GM12878 (cell line): Measurements from ENCODE around the gene MAD1L1. TPM values are rescaled to one million over a fixed set of nuclear protein-coding genes. Genes with fewer than 3 reads are reported as not detected.

Experiments
- CHD4 ChIP-seq: fragments of 200-600 bp; sonication (generic); IDR thresholded peaks from 2 replicates; pipeline ENCODE4 v1.6.1; 2016; ENCODE audit warnings: mild to moderate bottlenecking
- CREB1 ChIP-seq: IDR thresholded peaks from 2 replicates; pipeline ENCODE4 v1.6.1; 2012; ENCODE audit warnings: low read depth, mild to moderate bottlenecking, inconsistent platforms
- HDAC6 ChIP-seq: fragments of 200-600 bp; sonication (generic); IDR thresholded peaks from one replicate; pipeline ENCODE4 v1.8.0; 2017; ENCODE audit warnings: antibody characterized with exemption; ENCODE audit not compliant: unreplicated experiment
- NBN ChIP-seq: fragments of 450-650 bp; IDR thresholded peaks from 2 replicates; pipeline ENCODE4 v1.6.1; 2016
- NR2C2 ChIP-seq: IDR thresholded peaks from 2 replicates; pipeline ENCODE4 v1.6.1; 2011; ENCODE audit warnings: borderline replicate concordance, low read depth; ENCODE audit not compliant: control insufficient read depth, insufficient read length
- NR2F1 ChIP-seq: fragments of 450-650 bp; conservative IDR thresholded peaks from 2 replicates; pipeline ENCODE4 v1.6.1; 2017; ENCODE audit warnings: mild to moderate bottlenecking
- PAX5 ChIP-seq: IDR thresholded peaks from 2 replicates; pipeline ENCODE4 v1.6.1; 2011; ENCODE audit warnings: low read depth, low read length, borderline replicate concordance
- RB1 ChIP-seq: fragments of 450-650 bp; formaldehyde crosslinking; IDR thresholded peaks from 2 replicates; pipeline ENCODE4 v1.6.1; 2017; ENCODE audit warnings: mild to moderate bottlenecking, borderline replicate concordance
- SIX5 ChIP-seq: IDR thresholded peaks from 2 replicates; pipeline ENCODE4 v1.6.1; 2011; ENCODE audit warnings: mild to moderate bottlenecking, low read depth, low read length, moderate library complexity; ENCODE audit not compliant: severe bottlenecking
- SREBF2 ChIP-seq: IDR thresholded peaks from 2 replicates; pipeline ENCODE4 v1.6.1; 2012; ENCODE audit warnings: mild to moderate bottlenecking, low read length
- STAT1 ChIP-seq: fragments of 450-650 bp; conservative IDR thresholded peaks from 2 replicates; pipeline ENCODE4 v1.6.1; 2014; ENCODE audit warnings: antibody characterized with exemption, mild to moderate bottlenecking
- YY1 ChIP-seq: IDR thresholded peaks from 2 replicates; pipeline ENCODE4 v1.6.1; 2011; ENCODE audit warnings: low read depth, mild to moderate bottlenecking, low read length
- ZNF217 ChIP-seq: fragments of 450-650 bp; IDR thresholded peaks from 2 replicates; pipeline ENCODE4 v1.6.1; 2017; ENCODE audit warnings: antibody characterized with exemption, mild to moderate bottlenecking
- polyA plus RNA-seq, 11 experiments: library from polyadenylated mRNA; depleted of rRNA in 4 of 11; unstranded in 6 of 11; stranded (reverse) in 5 of 11; fragments of >200 nt; fragmentation: Nextera tagmentation in 4 of 11; fragmentation: Illumina TruSeq in 1 of 11; extraction: Ambion mirVana in 4 of 11; extraction: Trizol in 1 of 11; gene quantifications; 1 replicate in 1 of 11; 2 replicates in 10 of 11; pipeline versions ENCODE4 v1.2.1 to v1.2.3, GENCODE V29; 2011 to 2016; ENCODE audit warnings: inconsistent platforms in 2 of 11, missing spikeins in 2 of 11, low read depth in 1 of 11
- total RNA-seq, 4 experiments: library from RNA; depleted of rRNA in 3 of 4; stranded (reverse); fragments of >200 nt in 3 of 4; fragmentation: Illumina TruSeq in 1 of 4; extraction: Trizol in 1 of 4; gene quantifications; 2 replicates each; pipeline versions ENCODE4 v1.2.1 to v1.2.3, GENCODE V29; 2013 to 2021
- TF ChIP-seq, protein P1 (sequence below): fragments of 450-650 bp; IDR thresholded peaks from 2 replicates; pipeline ENCODE4 v1.6.1; 2017; ENCODE audit warnings: mild to moderate bottlenecking, moderate library complexity
- TF ChIP-seq, protein P2 (sequence below): fragments of 450-650 bp; formaldehyde crosslinking; IDR thresholded peaks from 2 replicates; pipeline ENCODE4 v1.4.0; 2020; ENCODE audit warnings: mild to moderate bottlenecking, moderate library complexity
- TF ChIP-seq, protein P3 (sequence below): IDR thresholded peaks from 2 replicates; pipeline ENCODE4 v1.6.1; 2012; ENCODE audit warnings: mild to moderate bottlenecking, low read depth, low read length
- TF ChIP-seq, protein P4 (sequence below): IDR thresholded peaks from 2 replicates; pipeline ENCODE4 v1.6.1; 2011; ENCODE audit warnings: borderline replicate concordance, low read depth, mild to moderate bottlenecking, moderate library complexity, mixed read lengths, low read length; ENCODE audit not compliant: insufficient read depth; ENCODE audit errors: extremely low read length

MAD1L1 gene
- total and polyA plus RNA-seq, 10 of the 15 experiments (the other 5 are each of a cell fraction or from before 2014, with no cell fraction given), result 2.2 to 76.8 (median 38.3) TPM

DNA sequence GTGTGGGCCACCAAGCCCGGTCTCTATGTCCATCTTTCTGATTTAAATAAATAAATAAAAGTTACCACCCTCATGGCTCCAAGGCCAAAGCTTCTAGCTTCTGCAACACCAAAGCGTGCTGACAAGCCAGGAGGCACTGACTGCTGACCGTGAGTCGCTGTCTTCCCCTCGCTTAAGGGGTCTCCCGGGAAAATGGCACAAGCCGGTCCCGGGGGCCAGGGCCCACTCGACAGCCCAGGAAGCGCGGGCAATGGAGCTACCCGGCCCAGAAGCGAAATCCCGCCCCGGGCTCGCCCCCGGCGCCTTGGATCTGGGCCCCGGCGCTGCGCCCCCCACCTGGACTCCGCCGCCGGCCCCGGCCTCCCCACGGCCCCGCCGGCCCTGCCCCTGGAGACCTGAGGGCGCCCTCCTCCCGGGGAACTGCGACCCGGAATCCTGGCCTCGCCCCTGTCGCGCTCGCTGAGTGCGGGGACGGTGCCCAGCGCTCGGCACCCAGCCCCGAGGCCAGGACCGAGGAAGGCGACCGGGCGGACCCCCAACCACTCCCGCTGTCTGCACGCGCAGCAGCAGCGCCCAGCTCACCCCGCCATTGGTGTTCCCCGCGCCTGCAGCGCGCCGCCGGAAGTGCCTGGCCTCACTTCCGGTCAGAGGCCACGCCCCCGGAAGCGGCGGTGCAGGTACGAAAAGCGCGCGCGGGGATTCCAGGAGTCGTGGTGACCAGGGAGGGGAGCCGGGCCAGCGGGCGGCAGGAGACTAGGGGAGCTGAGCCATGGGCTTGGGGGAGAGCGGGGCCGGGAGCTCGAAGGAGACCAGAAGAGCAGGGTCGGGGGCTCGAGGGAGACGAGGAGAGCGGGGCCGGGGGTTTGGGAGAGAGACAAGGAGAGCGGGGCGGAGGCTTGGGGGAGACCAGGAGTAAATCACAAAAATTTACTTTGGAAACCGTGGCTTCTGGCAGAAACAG lies 9.1 kb upstream of the MAD1L1 start, which contains the start of the genes MRM2 and NUDT1 (continued):
- TF ChIP-seq, protein P1, sequence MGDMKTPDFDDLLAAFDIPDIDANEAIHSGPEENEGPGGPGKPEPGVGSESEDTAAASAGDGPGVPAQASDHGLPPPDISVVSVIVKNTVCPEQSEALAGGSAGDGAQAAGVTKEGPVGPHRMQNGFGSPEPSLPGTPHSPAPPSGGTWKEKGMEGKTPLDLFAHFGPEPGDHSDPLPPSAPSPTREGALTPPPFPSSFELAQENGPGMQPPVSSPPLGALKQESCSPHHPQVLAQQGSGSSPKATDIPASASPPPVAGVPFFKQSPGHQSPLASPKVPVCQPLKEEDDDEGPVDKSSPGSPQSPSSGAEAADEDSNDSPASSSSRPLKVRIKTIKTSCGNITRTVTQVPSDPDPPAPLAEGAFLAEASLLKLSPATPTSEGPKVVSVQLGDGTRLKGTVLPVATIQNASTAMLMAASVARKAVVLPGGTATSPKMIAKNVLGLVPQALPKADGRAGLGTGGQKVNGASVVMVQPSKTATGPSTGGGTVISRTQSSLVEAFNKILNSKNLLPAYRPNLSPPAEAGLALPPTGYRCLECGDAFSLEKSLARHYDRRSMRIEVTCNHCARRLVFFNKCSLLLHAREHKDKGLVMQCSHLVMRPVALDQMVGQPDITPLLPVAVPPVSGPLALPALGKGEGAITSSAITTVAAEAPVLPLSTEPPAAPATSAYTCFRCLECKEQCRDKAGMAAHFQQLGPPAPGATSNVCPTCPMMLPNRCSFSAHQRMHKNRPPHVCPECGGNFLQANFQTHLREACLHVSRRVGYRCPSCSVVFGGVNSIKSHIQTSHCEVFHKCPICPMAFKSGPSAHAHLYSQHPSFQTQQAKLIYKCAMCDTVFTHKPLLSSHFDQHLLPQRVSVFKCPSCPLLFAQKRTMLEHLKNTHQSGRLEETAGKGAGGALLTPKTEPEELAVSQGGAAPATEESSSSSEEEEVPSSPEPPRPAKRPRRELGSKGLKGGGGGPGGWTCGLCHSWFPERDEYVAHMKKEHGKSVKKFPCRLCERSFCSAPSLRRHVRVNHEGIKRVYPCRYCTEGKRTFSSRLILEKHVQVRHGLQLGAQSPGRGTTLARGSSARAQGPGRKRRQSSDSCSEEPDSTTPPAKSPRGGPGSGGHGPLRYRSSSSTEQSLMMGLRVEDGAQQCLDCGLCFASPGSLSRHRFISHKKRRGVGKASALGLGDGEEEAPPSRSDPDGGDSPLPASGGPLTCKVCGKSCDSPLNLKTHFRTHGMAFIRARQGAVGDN, result 0 out of 2 replicates have a peak, but pooled peaks have one; percentile 60
- peak; percentile 95 for TF ChIP-seq YY1
- TF ChIP-seq, protein P2, sequence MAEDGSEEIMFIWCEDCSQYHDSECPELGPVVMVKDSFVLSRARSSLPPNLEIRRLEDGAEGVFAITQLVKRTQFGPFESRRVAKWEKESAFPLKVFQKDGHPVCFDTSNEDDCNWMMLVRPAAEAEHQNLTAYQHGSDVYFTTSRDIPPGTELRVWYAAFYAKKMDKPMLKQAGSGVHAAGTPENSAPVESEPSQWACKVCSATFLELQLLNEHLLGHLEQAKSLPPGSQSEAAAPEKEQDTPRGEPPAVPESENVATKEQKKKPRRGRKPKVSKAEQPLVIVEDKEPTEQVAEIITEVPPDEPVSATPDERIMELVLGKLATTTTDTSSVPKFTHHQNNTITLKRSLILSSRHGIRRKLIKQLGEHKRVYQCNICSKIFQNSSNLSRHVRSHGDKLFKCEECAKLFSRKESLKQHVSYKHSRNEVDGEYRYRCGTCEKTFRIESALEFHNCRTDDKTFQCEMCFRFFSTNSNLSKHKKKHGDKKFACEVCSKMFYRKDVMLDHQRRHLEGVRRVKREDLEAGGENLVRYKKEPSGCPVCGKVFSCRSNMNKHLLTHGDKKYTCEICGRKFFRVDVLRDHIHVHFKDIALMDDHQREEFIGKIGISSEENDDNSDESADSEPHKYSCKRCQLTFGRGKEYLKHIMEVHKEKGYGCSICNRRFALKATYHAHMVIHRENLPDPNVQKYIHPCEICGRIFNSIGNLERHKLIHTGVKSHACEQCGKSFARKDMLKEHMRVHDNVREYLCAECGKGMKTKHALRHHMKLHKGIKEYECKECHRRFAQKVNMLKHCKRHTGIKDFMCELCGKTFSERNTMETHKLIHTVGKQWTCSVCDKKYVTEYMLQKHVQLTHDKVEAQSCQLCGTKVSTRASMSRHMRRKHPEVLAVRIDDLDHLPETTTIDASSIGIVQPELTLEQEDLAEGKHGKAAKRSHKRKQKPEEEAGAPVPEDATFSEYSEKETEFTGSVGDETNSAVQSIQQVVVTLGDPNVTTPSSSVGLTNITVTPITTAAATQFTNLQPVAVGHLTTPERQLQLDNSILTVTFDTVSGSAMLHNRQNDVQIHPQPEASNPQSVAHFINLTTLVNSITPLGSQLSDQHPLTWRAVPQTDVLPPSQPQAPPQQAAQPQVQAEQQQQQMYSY (CRISPR knock-in tag), result no peak
- peak; percentile 68; the same call in 1 of the 2 replicates for TF ChIP-seq CREB1
- TF ChIP-seq HDAC6, result no peak
- TF ChIP-seq, protein P3, sequence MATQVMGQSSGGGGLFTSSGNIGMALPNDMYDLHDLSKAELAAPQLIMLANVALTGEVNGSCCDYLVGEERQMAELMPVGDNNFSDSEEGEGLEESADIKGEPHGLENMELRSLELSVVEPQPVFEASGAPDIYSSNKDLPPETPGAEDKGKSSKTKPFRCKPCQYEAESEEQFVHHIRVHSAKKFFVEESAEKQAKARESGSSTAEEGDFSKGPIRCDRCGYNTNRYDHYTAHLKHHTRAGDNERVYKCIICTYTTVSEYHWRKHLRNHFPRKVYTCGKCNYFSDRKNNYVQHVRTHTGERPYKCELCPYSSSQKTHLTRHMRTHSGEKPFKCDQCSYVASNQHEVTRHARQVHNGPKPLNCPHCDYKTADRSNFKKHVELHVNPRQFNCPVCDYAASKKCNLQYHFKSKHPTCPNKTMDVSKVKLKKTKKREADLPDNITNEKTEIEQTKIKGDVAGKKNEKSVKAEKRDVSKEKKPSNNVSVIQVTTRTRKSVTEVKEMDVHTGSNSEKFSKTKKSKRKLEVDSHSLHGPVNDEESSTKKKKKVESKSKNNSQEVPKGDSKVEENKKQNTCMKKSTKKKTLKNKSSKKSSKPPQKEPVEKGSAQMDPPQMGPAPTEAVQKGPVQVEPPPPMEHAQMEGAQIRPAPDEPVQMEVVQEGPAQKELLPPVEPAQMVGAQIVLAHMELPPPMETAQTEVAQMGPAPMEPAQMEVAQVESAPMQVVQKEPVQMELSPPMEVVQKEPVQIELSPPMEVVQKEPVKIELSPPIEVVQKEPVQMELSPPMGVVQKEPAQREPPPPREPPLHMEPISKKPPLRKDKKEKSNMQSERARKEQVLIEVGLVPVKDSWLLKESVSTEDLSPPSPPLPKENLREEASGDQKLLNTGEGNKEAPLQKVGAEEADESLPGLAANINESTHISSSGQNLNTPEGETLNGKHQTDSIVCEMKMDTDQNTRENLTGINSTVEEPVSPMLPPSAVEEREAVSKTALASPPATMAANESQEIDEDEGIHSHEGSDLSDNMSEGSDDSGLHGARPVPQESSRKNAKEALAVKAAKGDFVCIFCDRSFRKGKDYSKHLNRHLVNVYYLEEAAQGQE, result peak; percentile 39; the same call in 1 of the 2 replicates
- TF ChIP-seq NBN, result peak; percentile 48; the same call in 1 of the 2 replicates
- no peak for TF ChIP-seq ZNF217
- no peak for TF ChIP-seq SIX5
- TF ChIP-seq, protein P4, sequence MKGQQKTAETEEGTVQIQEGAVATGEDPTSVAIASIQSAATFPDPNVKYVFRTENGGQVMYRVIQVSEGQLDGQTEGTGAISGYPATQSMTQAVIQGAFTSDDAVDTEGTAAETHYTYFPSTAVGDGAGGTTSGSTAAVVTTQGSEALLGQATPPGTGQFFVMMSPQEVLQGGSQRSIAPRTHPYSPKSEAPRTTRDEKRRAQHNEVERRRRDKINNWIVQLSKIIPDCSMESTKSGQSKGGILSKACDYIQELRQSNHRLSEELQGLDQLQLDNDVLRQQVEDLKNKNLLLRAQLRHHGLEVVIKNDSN, result no peak
- no peak for TF ChIP-seq NR2C2
- no peak for TF ChIP-seq CHD4
- peak; percentile 68 for TF ChIP-seq SREBF2
- TF ChIP-seq STAT1, result 0 out of 2 replicates have a peak, but pooled peaks have one; percentile 26
- no peak; the same call in 1 of the 2 replicates for TF ChIP-seq NR2F1
- TF ChIP-seq PAX5, result no peak
- TF ChIP-seq RB1, result peak; percentile 93; the same call in 1 of the 2 replicates
